ENCODE data around the gene CDC42BPB. TPM values are rescaled to one million over a fixed set of nuclear protein-coding genes. Genes with fewer than 3 reads are reported as not detected.

Gene CDC42BPB
- total RNA-seq, 1 experiment from 2014 or later = 84.4 TPM

GRCh38 chr14:103097244-103097993 lies 40.1 kb upstream of the CDC42BPB start:
- BruUV-seq (replicated peaks) = no TSS peak
- no peaks in the 10 kb centered on the region for H3K36me3 ChIP-seq (ENCODE audit: control insufficient read depth, insufficient read depth, low read length)
- POLR2A ChIA-PET = no interaction called here
- H3K27ac ChIP-seq (ENCODE audit: low read length) = no peak overlapping the region
- no peak for TF ChIP-seq SIN3A (IDR thresholded peaks at IDR 0.05; ENCODE audit: borderline replicate concordance, insufficient read depth, low read depth, low read length)
- TF ChIP-seq POLR2AphosphoS5 (IDR thresholded peaks at IDR 0.05; ENCODE audit: low read depth, low read length) = no peak
- TF ChIP-seq TCF7L2 (IDR thresholded peaks at IDR 0.05; ENCODE audit: low read depth, low read length) = no peak
- no peak for TF ChIP-seq REST (IDR thresholded peaks at IDR 0.05; ENCODE audit: insufficient read depth in 1 of 2, low read depth in 2 of 2, low read length in 1 of 2)
- TF ChIP-seq CTCF (IDR thresholded peaks at IDR 0.05) = no peak
- CTCF ChIA-PET = no interaction called here
- no peak for DNase-seq (ENCODE audit: low read depth, low spot score)
- intact Hi-C loops (cut with micrococcal nuclease; ENCODE audit: unreplicated experiment) = no loop called here
- peaks cover 10% of the 10 kb centered on the region; the same call in 1 of the 2 replicates for H3K4me1 ChIP-seq (ENCODE audit: control insufficient read depth, insufficient read depth, low read length)
- no peaks in the 10 kb centered on the region for H3K27me3 ChIP-seq (ENCODE audit: control insufficient read depth, insufficient read depth, low read length)
- in situ Hi-C loops (cut with HindIII; ENCODE audit: low pct_unique_long_range_greater_than_20kb, low sequenced_read_pairs) = no loop called here
- no peaks in the 10 kb centered on the region for H3K9me3 ChIP-seq (ENCODE audit: control insufficient read depth, insufficient read depth, low read depth, low read length)
- no peak overlapping the region for H3K4me3 ChIP-seq (ENCODE audit: low read depth in 2 of 2, low read length in 2 of 2)
- no peak for ATAC-seq

- in situ Hi-C loops (cut with HindIII; ENCODE audit: low pct_unique_long_range_greater_than_20kb, low sequenced_read_pairs) = no loop called here
- intact Hi-C loops (cut with micrococcal nuclease; ENCODE audit: unreplicated experiment) = no loop called here
- H3K4me1 ChIP-seq (ENCODE audit: control insufficient read depth, insufficient read depth, low read length) = peaks cover 10% of the 10 kb centered on the region; the same call in 1 of the 2 replicates
- DNase-seq (ENCODE audit: low read depth, low spot score) = no peak
- no peaks in the 10 kb centered on the region for H3K9me3 ChIP-seq (ENCODE audit: control insufficient read depth, insufficient read depth, low read depth, low read length)
- no peak overlapping the region for H3K27ac ChIP-seq (ENCODE audit: low read length)
- no peaks in the 10 kb centered on the region for H3K27me3 ChIP-seq (ENCODE audit: control insufficient read depth, insufficient read depth, low read length)
- ATAC-seq = no peak
- ChIA-PET CTCF (interaction anchor here (0.6 to 1.4 kb wide), 3 partner anchors 8 to 186 kb away, joined by 4 to 5 read pairs (median 4); no protein-coding TSS in a partner anchor), POLR2A (interaction anchor here (0.6 kb wide), 1 partner anchor 9 kb away, joined by 3 read pairs; no protein-coding TSS in a partner anchor)
- BruUV-seq (replicated peaks) = no TSS peak
- H3K36me3 ChIP-seq (ENCODE audit: control insufficient read depth, insufficient read depth, low read length) = no peaks in the 10 kb centered on the region
- no peak overlapping the region for H3K4me3 ChIP-seq (ENCODE audit: low read depth in 2 of 2, low read length in 2 of 2)
- TF ChIP-seq REST (IDR thresholded peaks at IDR 0.05; ENCODE audit: insufficient read depth in 1 of 2, low read depth in 2 of 2, low read length in 1 of 2) = no peak
- no peak for TF ChIP-seq CTCF (IDR thresholded peaks at IDR 0.05)
- no peak for TF ChIP-seq SIN3A (IDR thresholded peaks at IDR 0.05; ENCODE audit: borderline replicate concordance, insufficient read depth, low read depth, low read length)
- TF ChIP-seq POLR2AphosphoS5 (IDR thresholded peaks at IDR 0.05; ENCODE audit: low read depth, low read length) = no peak
- no peak for TF ChIP-seq TCF7L2 (IDR thresholded peaks at IDR 0.05; ENCODE audit: low read depth, low read length)
These were observed 39.0 kb upstream of the CDC42BPB start for GRCh38 chr14:103096387-103096786.

Data from Panc1 (cell line).